Right lobe of liver (tissue), 6 donors: Measurements from ENCODE around the gene CA9. TPM values are rescaled to one million over a fixed set of nuclear protein-coding genes. Genes with fewer than 3 reads are reported as not detected.
A peak's percentile ranks its signal among the peaks of the same experiment; 100 is the strongest.

ENCODE experiments used
- ATAC-seq, 4 donors: fragments of 200-7000 bp; cut with Tn5 transposase; one replicate each; pipeline ENCODE4 v1.9.1; 2020; ENCODE audit warnings: mild to moderate bottlenecking in 4 of 4, moderate library complexity in 4 of 4
- DNase-seq, 3 donors: peaks; one replicate each; pipeline ENCODE4 v3.0.0-alpha.2; 2020
- H3K27ac ChIP-seq, 3 donors: fragments of 200-600 bp; one replicate each; pipeline ENCODE4 v1.8.0; 2022
- H3K27me3 ChIP-seq, 2 donors: fragments of 200-600 bp; one replicate each; pipeline ENCODE4 v1.8.0; 2022
- H3K36me3 ChIP-seq, 4 donors: fragments of 200-600 bp; sonication (generic) in 1 of 4; one replicate each; pipeline versions ENCODE4 v1.5.1 to v1.8.0; 2017 to 2022; ENCODE audit warnings: control low read depth in 1 of 4
- H3K4me1 ChIP-seq, 4 donors: fragments of 200-600 bp; sonication (generic) in 1 of 4; one replicate each; pipeline versions ENCODE4 v1.5.1 to v1.8.0; 2017 to 2022; ENCODE audit warnings: control low read depth in 1 of 4
- H3K4me3 ChIP-seq, 3 donors: fragments of 200-600 bp; one replicate each; pipeline ENCODE4 v1.8.0; 2022
- H3K9me3 ChIP-seq, 4 donors: fragments of 200-600 bp; sonication (generic) in 1 of 4; one replicate each; pipeline versions ENCODE4 v1.5.1 to v1.8.0; 2017 to 2022; ENCODE audit warnings: control low read depth in 1 of 4
- CTCF ChIP-seq, 4 donors: fragments of 200-600 bp in 3 of 4; fragments of 450-650 bp in 1 of 4; IDR thresholded peaks; one replicate each; pipeline versions ENCODE4 v1.5.1 to v1.8.0; 2016 to 2022; ENCODE audit warnings: antibody characterized with exemption in 4 of 4, mild to moderate bottlenecking in 2 of 4
- POLR2A ChIP-seq: fragments of 450-650 bp; IDR thresholded peaks from one replicate; pipeline ENCODE4 v1.6.1; 2017; ENCODE audit warnings: antibody characterized with exemption, mild to moderate bottlenecking
- WGBS: methylation state at CpG from one replicate; pipeline ENCODE4 v1.1.6; 2018; ENCODE audit warnings: low coverage, low lambda C conversion rate; ENCODE audit not compliant: insufficient coverage; ENCODE audit errors: missing lambda C conversion rate; 5-methylcytosine and 5-hydroxymethylcytosine counted together
- intact Hi-C, 2 donors: fragments of 100-400 bp; cut with DNase I; formaldehyde crosslinking; loops; one replicate each; pipeline versions ENCODE4 v1.11.2 to v1.14.1; 2022
- total RNA-seq, 6 experiments: library from RNA; depleted of rRNA in 2 of 6; stranded (reverse); fragments of >200 nt in 2 of 6; fragmentation: NEBNext Ultra II Directional in 3 of 6; extraction: Animal tissue kit (Norgen Biotek cat#: 25700) in 3 of 6; gene quantifications; one replicate each; pipeline versions ENCODE4 v1.1.0 to v1.2.4, GENCODE V29; 2016 to 2023
- donor health status: DM: no; HTN: yes; CAD: no.
- donor health status: DM: no; HTN: no; CAD: no.
- donor health status: DM: no; HTN: no; CAD: no.
- donor health status: DM: no; HTN: yes; CAD: no.
- donor health status: DM: no; HTN: yes; CAD: no.

Gene CA9
- total RNA-seq, 6 experiments from 2014 or later = 0.64 to 1.6 (median 0.93) TPM; not detected in 1

- Histone ChIP-seq H3K9me3 (no peaks in the 10 kb centered on the region), H3K4me3 (peak within 1 kb of the TSS; percentile 18 to 58 (median 48)), H3K27me3 (no peaks in the 10 kb centered on the region), H3K4me1 (peaks cover 0 to 38% (median 7%) of the 10 kb centered on the region in 4 donors), H3K36me3 (no peaks in the 10 kb centered on the region), H3K27ac (peak within 1 kb of the TSS in 1 of 3 donors; percentile 26)
- DNase-seq = peak; percentile 85 to 87 (median 85)
- TF ChIP-seq POLR2A (peak; percentile 49), CTCF (IDR thresholded peaks at IDR 0.05) (peak in 2 of 4 donors; percentile 18 to 25)
- intact Hi-C loops = loop anchor here (5.0 to 10.0 kb wide), 2 partner anchors 60 to 62 kb away; no protein-coding TSS in a partner anchor
- peak; percentile 82 to 88 (median 87) for ATAC-seq
- 0% methylated on average over 1 of the region's 58 CpGs for WGBS
Measured at GRCh38 chr9:35664531-35665470, 8.9 kb upstream of the CA9 start, which contains the start of gene ARHGEF39. Gene ARHGEF39 (minus strand): TSS chr9:35665195. CDS start chr9:35665169, 26 bp downstream.

- Histone ChIP-seq H3K4me1 (peaks cover 0 to 38% (median 7%) of the 10 kb centered on the region in 4 donors), H3K4me3 (peak overlapping the region; percentile 18 to 58 (median 48)), H3K9me3 (no peaks in the 10 kb centered on the region), H3K27ac (peak overlapping the region in 1 of 3 donors; percentile 26), H3K27me3 (no peaks in the 10 kb centered on the region), H3K36me3 (no peaks in the 10 kb centered on the region)
- no peak for TF ChIP-seq CTCF (IDR thresholded peaks at IDR 0.05)
- no peak for TF ChIP-seq POLR2A
- intact Hi-C loops = loop anchor here in 1 of 2 donors (10.0 kb wide), 1 partner anchor 59 kb away; no protein-coding TSS in a partner anchor
- WGBS = 28% methylated on average over 5 of the region's 5 CpGs
- no peak for DNase-seq
- no peak for ATAC-seq
Measured at GRCh38 chr9:35665471-35665818, 8.3 kb upstream of the CA9 start.

GRCh38 chr9:35666045-35666444 lies 7.7 kb upstream of the CA9 start:
- TF ChIP-seq POLR2A (no peak), CTCF (IDR thresholded peaks at IDR 0.05) (no peak)
- DNase-seq (peak in 1 of 3 donors; percentile 16), ATAC-seq (no peak)
- Histone ChIP-seq H3K4me3 (no peak overlapping the region), H3K27ac (no peak overlapping the region), H3K27me3 (no peaks in the 10 kb centered on the region), H3K4me1 (peaks cover 0 to 33% (median 6%) of the 10 kb centered on the region in 4 donors), H3K9me3 (no peaks in the 10 kb centered on the region), H3K36me3 (no peaks in the 10 kb centered on the region)
- intact Hi-C loops = loop anchor here in 1 of 2 donors (10.0 kb wide), 1 partner anchor 59 kb away; no protein-coding TSS in a partner anchor
- WGBS = 60% methylated on average over 1 of the region's 1 CpG

- ATAC-seq (no peak), DNase-seq (no peak)
- 86% methylated on average over 3 of the region's 5 CpGs for WGBS
- H3K4me3 ChIP-seq = no peak overlapping the region
- no peaks in the 10 kb centered on the region for H3K9me3 ChIP-seq
- no peaks in the 10 kb centered on the region for H3K27me3 ChIP-seq
- TF ChIP-seq CTCF (IDR thresholded peaks at IDR 0.05) (no peak), POLR2A (no peak)
- H3K4me1 ChIP-seq = peaks cover 0 to 28% (median 5%) of the 10 kb centered on the region in 4 donors
- H3K36me3 ChIP-seq = no peaks in the 10 kb centered on the region
- intact Hi-C loops = loop anchor here in 1 of 2 donors (10.0 kb wide), 1 partner anchor 58 kb away; no protein-coding TSS in a partner anchor
- H3K27ac ChIP-seq = no peak overlapping the region
Measured at GRCh38 chr9:35666549-35666948, 7.2 kb upstream of the CA9 start.
